Sigmoid colon (tissue), 4 donors: ENCODE measurements around the gene CISD2.

Experiments used
- POLR2A ChIP-seq, 2 donors: fragments of 450-650 bp; IDR thresholded peaks; one replicate each; pipeline ENCODE4 v1.6.1; 2016; ENCODE audit warnings: antibody characterized with exemption in 2 of 2, mild to moderate bottlenecking in 2 of 2, moderate library complexity in 2 of 2
- POLR2AphosphoS5 ChIP-seq, 4 donors: sonication (generic); formaldehyde crosslinking; IDR thresholded peaks; one replicate each; pipeline ENCODE4 v1.6.1; 2017; ENCODE audit warnings: antibody characterized with exemption in 4 of 4
- TF ChIP-seq, protein P1 (sequence below), 4 experiments: fragments of 450-650 bp in 3 of 4; fragments of 200-600 bp in 1 of 4; IDR thresholded peaks; one replicate each; pipeline ENCODE4 v1.5.1; 2016 to 2019; ENCODE audit warnings: antibody characterized with exemption in 4 of 4, mild to moderate bottlenecking in 3 of 4, moderate library complexity in 2 of 4

DNA sequence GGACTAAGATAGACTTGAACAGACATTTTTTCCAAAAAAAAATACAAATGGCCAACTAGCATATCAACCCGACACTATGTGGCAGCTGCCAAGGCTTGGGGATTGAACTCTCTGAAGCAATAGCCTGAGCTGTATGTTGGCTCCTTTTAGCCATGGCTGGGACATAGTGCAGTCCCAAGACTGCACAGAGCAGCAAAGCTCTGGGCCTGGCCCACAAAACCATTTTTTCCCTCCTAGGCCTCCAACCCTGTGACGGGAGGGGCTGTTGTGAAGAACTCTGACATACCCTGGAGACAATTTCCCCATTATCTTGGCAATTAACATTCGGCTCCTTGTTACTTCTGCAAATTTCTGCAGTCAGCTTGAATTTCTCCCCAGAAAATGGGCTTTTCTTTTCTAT, 50.1 kb downstream of the CISD2 start:
- no peak for TF ChIP-seq POLR2A (IDR thresholded peaks at IDR 0.05)
- TF ChIP-seq, protein P1, sequence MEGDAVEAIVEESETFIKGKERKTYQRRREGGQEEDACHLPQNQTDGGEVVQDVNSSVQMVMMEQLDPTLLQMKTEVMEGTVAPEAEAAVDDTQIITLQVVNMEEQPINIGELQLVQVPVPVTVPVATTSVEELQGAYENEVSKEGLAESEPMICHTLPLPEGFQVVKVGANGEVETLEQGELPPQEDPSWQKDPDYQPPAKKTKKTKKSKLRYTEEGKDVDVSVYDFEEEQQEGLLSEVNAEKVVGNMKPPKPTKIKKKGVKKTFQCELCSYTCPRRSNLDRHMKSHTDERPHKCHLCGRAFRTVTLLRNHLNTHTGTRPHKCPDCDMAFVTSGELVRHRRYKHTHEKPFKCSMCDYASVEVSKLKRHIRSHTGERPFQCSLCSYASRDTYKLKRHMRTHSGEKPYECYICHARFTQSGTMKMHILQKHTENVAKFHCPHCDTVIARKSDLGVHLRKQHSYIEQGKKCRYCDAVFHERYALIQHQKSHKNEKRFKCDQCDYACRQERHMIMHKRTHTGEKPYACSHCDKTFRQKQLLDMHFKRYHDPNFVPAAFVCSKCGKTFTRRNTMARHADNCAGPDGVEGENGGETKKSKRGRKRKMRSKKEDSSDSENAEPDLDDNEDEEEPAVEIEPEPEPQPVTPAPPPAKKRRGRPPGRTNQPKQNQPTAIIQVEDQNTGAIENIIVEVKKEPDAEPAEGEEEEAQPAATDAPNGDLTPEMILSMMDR (IDR thresholded peaks at IDR 0.05): no peak
- no peak for TF ChIP-seq POLR2AphosphoS5 (IDR thresholded peaks at IDR 0.05)
